GM21515 (cell line): ENCODE measurements around the gene PLCB1.

Source experiments
- ATAC-seq: cut with Tn5 transposase; IDR thresholded peaks from one replicate; pipeline ENCODE4 v1.9.1; 2021; ENCODE audit not compliant: unreplicated experiment

The PLCB1 gene

DNA sequence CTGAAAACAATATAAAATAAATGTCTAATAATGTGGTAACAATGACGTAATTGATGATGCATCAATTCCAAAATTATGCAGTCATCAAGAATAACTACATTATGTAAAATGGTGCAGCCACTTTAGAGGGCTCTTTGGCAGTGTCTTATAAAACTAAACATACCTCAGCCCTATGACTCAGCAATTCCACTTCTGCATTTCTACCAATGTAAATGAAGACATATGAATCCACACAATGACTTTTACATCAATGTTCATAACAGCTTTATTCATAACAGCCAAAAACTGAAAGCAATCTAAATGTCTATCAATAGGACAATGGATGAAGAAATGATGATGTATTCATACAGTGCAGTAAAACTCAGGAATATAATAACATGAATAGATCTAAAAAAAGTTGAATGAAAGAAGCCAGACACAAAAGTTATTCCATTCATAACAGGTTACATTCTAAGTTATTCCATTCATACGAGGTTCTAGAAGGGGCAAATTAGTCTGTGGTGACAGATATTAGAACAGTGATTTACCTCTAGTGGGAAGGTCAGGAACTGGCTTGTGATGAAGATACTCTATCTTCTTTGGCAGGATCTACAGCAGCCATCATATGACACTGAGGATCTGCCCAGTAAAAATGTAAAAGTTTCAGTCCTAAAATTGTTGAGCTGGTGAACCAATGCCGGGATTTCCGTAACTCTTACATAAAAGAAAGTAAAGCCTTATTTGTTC, 396.1 kb downstream of the PLCB1 start:
- no peak for ATAC-seq

DNA sequence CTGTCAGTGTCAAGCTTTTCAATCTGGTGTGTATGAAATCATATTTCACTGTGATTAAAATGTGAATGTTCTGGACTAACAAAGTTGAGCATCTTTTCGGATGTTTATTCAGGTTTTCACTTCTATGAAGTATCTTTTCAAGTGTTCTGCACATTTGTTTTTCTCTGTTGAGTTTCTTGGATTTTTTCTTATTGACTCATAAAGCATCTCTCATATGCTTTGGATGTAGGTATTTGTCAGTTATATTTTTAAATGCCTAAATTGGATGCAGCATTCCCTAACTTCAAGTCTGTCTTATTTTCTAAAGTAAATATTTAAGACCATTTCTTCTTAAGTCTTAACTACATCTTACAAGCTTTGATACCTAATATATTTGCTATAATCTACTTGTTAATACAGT, 398.0 kb downstream of the PLCB1 start:
- no peak for ATAC-seq

DNA sequence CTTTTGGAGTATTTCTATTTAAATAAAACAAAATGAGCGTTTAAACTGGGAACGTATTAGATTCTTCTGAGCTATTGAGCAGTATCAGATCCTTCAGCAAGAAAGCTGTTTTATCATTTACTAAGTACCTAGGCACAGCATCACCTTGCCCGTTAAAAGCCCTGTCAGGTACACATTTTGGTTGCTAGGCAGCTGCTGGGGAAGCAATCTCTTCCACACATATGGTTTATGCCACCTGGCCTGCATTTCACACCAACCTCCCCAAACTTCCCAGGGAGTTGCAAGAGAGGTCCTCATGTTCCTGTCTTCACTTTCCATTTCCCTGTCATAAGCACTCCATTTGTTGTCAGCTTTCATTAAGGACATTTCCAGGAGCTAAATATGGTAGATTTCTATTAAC, 400.1 kb downstream of the PLCB1 start:
- no peak for ATAC-seq

DNA sequence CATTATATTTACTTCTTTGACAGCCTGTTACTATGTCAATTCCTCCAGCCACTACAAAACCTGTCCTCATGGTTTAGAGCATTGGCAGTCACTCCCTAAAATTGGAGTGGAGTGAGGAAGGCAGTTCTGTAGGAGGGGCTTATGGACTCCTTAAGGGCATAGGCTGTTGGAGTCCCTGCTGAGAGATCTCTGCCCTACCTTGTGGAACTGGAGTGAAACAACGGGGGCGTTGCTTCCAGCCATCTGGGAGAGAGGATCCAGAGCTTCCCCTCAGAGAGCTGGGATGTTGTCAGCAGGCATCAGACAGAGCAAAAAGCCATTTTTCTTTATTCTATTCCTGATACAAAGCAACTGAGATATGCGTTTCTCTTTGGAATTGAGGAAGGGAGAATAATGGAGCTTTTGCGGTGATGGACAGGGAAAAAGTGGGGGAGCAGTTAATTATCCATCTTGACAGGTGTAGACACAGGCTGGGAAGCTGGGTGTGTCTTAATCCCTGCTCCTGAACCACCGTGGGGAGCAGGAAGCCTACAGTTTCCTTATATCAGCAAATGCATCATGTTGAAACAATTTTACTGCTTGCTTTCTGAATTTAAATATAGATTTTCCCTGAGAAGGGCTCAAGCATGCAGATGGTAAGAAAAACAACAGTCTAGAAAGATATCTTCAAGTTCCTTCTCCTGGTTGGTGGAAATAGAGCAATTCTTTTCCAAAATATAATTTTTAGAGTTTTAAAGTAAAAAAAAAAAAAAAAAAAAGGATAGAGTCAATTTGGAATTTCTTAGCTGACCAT, 402.5 kb downstream of the PLCB1 start:
- ATAC-seq, result no peak

DNA sequence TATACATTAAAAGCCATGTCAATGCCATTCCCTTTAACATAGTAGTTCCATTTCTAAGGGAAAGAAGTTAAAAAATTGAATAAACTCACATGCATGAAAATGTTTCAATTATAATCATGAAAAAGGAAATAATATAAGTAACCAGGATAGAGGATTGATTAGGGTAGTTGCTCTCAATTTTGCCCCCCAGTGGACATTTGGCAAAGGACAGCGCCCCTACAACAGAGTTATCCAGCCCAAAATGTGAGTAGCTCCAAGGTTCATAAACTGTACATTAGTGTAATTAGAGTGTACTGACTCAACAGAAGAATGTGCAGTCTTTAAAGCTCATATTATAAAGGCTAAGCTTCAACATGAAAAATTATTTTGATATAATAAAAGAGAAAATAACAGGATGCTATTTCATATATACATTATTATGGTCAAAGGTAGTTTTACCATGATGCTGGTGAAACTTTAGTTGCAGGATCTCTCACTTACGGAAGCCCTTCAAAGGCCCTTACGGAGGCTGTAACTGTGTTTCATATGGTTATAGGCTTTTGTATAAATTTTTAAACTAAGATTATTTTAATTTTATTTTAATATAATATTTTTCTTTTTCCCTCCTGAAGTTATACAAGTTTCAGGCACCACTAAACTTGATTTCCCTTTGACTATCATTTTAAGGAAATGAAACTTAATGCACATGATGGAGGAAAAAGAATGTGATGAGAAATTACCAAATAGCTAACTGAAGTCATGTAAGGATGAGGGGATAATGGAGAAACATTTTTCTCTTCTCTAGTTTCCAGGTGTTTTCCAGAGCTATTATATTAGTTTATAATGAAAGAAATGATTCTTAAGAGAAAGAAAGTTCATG, 403.6 kb downstream of the PLCB1 start:
- no peak for ATAC-seq

DNA sequence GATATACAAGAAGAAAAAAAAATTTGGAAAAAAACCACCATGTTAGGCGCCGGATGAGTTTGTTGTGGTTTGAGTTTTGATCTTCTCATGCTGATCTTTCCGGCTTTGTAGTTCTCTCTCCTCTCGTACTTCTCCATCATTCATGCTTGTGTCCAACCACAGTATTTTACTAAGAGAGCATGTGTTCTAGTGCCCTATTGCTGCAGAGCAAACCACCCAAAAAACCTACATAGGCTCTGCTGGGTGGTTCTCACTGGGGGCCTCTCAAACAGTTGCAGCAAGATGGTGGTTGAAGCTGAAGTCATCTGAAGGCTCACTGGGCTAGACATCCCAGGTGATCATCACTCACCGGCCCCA, 404.2 kb downstream of the PLCB1 start:
- no peak for ATAC-seq

DNA sequence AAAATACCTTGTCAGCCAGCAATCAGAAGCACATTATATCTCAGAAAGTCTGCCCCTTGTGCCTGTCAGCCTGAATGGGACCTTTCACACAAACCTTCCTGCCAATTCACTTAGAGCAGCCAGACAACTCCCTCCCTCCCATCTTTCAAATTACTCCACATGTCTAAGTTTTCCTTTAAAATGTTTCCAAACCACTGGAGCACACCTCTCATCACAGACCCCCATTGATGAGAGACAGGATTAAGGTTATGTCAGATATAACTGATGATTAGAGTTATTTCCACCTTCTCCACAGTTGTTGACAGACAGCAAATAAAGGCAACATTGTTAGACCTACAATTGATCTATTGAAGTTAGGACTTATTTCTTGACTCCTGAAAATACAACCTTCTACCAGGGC, 408.4 kb downstream of the PLCB1 start:
- no peak for ATAC-seq

DNA sequence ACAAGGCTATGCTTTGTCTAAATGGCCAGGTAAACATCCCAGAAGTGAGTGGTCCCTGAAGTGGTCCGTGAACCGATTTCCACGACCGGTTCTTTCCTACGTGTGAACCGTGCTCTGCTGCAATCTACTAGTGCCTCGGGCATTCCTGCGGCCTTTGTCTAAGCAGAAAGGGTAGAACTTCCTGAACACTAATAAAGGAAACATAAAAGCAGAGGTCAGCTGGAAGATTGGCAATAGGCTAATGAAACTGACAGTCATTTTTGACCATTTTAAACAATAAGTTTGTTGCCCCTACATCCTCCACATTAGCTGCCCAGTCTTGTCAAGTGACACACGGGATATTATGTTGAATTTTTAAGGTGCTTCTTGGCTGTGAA, 410.0 kb downstream of the PLCB1 start:
- no peak for ATAC-seq

DNA sequence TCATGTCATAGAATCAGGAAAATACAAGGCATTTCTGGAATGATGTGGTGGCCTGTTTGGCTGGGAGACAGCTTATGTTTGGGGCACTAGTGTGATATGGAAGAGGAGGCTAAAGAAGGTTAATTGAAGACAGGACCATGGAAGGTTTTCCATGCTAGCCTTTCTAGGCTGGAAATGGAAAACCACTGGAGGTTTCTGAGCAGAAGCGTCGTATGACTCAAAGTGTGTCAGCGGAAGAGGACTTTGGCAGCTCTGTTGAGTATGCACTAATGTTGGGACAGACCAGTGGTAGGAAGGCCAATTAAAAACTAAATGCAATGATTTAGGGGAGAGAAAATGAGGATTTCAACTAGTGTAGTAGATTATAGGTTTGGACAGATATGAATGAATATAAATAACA, 413.1 kb downstream of the PLCB1 start:
- no peak for ATAC-seq

DNA sequence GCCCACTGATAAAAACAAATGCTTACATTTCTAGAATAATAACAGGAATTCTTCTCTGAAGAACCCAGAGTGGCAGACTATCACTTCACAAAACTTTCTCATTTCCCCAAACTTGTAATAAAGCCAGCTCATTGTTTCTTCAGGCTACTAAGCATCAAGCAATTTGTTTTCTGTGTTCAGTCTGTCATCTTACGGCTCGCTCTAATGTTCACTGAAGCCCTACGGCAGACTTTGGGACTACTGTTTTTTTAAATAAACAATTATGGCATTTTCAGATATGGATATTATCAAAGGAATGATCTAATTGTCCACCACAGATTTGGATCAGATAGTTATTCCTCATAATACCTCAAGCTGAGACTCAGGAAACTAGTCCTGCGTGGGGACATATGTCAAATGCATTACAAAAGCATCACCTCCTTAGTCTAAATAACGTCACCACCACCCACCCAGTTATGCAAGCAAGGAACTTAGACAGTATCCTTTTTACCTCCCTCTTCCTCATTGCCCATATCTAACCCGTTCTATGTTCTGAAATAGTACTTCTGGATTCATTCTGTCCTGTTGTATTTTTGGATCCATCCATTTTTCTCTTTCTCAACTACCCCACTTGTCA, 415.1 kb downstream of the PLCB1 start:
- ATAC-seq, result no peak

DNA sequence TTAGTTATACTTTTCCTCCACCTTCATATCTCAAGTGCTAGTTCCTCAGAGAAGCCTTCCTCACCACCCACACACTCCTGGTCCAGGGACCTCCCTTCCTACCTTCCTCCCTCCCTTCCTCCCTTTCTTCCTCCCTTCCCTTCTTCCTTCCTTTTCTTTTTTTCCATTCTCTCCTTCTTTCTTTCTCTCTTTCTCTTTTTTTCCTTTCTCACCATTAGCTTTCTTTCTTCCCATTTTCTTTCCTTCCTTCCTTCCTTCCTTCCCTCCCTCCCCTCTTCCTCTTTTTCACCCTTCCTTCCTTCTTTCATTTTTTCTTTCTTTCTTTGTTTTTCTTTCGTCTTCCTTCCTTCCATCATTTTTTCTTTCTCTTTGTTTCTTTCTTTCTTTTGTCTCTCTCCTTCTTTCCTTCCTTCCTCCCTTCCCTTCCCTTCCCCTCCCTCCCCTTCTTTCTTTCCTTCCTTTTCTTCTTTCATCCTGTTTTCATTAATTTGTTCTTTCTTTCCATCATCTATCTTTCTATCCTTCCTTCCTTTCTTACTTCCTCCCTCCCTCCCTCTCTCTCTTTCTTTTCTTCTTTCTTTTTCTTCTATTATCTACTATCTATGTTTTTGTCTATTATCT, 416.0 kb downstream of the PLCB1 start:
- no peak for ATAC-seq

DNA sequence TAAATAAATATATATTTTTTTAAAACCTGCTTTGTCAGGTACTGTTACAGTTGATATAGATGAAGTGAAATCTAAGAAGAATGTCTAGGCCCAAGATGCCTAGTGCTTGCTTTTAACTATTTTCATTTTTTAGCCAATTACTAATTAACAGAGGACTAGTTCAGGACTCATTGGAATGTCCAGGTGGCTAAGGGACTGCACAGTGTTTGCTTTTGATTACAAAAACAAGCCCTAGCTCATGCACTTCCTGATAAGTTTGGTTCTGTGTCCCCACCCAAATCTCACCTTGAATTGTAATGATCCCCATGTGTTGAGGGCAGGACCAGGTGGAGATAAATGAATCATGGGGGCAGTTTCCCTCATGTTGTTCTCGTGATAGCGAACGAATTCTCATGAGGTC, 417.1 kb downstream of the PLCB1 start:
- ATAC-seq, result no peak

DNA sequence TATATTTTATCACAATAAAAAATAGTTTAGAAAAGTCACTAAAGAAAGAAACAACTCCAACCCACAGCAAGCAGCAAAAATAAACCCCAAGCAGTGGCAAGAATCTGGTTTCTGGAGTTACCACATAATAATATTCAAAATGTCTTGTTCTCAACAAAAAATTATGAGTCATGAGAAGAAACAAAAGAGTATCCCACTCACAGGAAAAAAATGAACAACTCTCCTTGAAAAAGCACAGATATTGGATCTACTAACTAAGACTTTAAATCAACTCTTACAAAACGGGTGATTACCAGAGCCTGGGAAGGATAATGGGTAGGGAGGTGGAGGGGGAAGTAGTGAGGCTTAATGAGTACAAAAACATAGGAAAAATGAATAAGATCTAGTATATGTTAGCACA, 425.6 kb downstream of the PLCB1 start:
- no peak for ATAC-seq

DNA sequence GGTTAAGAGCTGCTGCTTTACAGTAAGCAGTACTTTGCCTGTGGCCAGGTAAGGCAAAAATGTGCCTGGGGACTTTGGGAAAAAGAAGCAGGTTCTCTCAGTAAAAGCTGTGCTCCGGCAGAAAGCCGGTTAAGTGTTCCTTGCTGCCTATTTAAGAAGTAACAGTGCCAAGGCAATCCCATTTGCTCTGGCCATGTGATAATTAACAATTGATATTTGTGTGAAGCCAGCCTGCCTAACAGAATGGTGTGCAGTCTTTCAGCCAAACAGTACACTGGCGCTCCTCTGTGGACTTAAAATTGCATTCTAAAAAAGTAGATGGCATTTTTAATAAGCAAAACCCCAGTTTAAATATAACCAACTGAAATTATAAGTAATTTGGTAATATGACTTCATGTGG, 430.3 kb downstream of the PLCB1 start:
- ATAC-seq, result no peak

DNA sequence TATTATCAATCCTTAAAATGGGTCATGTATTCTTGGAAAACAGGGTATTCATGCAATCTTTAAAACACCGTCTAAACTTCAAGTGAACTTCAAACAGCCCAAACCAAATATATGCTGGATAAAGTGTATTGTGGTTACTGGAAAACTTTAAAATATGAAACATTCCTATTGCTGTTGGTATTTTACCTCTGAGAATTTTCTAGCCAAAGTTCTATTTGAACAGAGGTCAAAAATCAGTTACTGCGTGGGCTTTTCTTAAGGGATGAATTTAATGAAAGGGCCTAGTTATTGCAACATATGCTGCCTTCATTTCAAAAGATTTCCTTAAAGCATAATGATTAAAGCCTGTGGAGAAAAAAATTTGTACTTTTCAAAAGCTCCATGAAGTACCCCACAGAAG, 436.0 kb downstream of the PLCB1 start:
- ATAC-seq, result no peak

DNA sequence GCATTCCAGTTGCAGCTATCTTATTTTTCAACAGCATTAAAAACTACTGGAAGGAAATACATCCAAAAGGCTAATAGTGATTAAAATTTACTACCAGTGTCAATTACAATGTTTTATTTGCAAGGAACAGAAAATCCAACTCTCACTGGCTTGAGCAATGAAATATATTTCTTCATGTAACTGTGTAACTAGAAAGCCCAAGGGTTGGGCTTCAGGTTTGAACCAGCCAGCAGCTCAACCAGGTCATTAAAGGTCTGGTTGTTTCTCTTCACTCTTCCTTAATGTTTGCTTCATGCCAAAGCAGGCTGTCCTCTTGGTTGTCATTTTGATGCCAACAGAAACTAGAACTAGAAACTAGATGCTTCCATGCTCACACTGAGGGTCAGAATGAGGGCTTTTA, 437.7 kb downstream of the PLCB1 start:
- ATAC-seq, result no peak

DNA sequence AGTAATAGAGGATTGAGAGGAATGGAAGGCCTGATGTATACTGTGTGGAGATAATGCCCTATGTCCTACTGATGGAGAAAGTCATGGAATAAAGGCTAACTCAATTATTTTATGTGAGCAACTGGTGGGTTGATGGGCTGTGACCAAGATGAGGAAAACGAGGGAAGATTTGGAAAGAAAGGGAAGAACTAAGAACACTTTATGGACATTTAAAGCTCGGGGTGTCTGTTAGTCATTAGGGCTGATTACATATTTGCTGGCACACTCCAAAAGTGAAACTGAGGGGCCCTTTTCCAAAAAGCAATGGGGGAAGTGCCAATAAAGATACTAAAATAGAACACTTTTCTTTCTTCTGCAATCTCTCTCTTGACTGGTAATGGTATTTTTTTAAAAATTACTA, 439.5 kb downstream of the PLCB1 start:
- ATAC-seq, result no peak

DNA sequence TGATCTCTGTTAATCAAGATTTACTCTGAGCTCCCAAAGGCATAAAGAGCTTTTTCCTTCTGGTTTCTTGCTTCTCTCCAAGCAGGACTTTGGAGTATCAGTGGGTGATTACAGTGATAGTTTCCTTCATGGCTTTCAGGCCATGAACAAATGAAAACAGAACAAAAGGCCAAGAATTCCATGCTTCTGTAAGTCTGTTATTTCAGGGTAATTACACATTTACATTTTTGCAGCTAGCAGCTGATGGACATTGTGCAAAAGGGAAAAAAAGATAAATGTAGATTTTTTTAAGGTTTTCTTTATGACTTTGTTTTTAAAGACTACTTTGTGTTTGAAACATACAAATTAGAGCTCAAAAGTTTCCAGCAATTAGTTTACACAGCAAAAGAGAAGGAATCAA, 441.6 kb downstream of the PLCB1 start:
- ATAC-seq, result no peak

DNA sequence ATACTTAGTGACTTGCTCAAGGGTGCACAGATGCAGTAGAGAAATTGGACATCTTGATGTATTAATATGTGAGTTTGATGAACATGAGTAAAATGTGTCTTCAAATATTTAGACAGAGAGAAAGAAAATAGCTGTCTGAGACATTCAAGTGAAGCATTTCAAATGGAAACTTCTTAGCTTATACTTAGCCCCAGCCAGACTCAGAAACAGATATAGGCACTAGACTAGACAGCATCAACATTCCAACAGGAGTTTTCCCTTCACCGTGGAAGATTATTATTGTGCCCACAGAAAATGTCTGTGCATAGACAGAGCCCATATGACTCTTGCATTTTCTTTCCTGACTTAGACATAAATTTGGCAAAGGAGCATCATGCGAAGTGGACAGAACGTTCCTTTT, 443.0 kb downstream of the PLCB1 start:
- ATAC-seq, result no peak

DNA sequence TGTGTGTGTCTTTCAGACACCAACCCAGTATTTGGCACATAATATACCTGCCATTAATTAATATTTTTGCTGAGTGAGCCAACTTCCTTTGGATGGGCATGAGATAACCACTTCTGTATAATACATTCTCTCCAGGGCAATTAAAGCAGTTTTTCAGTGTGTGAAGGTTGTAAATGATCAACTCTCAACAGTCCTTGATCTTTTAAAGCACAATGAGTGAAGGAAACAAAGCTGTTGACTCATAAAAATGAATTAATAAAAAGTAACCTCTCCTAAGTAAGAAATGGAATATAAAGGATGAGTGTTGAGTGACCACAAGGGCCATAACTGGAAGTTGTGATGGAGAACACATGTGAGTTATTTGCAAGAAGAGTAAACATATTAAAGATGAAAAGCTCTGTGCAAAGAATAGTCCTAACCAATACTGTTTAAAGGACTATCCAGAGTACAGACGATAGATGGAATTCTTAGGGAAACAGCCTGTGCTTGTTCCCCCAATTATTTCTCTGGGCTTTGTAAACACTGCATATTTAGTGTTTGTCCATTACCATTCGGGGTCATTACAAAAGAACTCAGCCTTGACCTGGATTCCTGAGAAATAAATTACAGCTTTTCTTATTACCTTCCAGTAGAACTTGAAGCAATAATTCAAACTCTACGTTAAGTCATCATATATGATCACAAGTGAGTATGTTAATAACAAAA, 446.2 kb downstream of the PLCB1 start:
- ATAC-seq, result no peak
